Measurements from ENCODE around the gene CHST6. TPM values are rescaled to one million over a fixed set of nuclear protein-coding genes. Genes with fewer than 3 reads are reported as not detected.
A peak's percentile ranks its signal among the peaks of the same experiment; 100 is the strongest.

Gene CHST6
- total and polyA plus RNA-seq, 9 of the 15 experiments (the other 6 are each of a cell fraction or from before 2014, with no cell fraction given): 0.01 to 0.05 (median 0.02) TPM; not detected in 6

- TF ChIP-seq THRAP3 (IDR thresholded peaks at IDR 0.05; ENCODE audit: borderline replicate concordance): no peak
- TF ChIP-seq CEBPB (tag; IDR thresholded peaks at IDR 0.05): no peak
- TF ChIP-seq FOXK2 (conservative IDR thresholded peaks at IDR 0.05 in 1 of 2, IDR thresholded peaks at IDR 0.05 in 1 of 2; ENCODE audit: low read depth in 2 of 2): peak in 1 of 2 experiments; percentile 30; a peak in 1 of 4 replicates
- TF ChIP-seq, protein P1, sequence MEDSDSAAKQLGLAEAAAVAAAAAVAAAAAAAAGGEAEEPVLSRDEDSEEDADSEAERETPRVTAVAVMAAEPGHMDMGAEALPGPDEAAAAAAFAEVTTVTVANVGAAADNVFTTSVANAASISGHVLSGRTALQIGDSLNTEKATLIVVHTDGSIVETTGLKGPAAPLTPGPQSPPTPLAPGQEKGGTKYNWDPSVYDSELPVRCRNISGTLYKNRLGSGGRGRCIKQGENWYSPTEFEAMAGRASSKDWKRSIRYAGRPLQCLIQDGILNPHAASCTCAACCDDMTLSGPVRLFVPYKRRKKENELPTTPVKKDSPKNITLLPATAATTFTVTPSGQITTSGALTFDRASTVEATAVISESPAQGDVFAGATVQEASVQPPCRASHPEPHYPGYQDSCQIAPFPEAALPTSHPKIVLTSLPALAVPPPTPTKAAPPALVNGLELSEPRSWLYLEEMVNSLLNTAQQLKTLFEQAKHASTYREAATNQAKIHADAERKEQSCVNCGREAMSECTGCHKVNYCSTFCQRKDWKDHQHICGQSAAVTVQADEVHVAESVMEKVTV (CRISPR knock-in tag; IDR thresholded peaks at IDR 0.05): no peak
- no peak for TF ChIP-seq NFYB (IDR thresholded peaks at IDR 0.05; ENCODE audit: extremely low read depth, insufficient read length)
- TF ChIP-seq TOE1 (IDR thresholded peaks at IDR 0.05; ENCODE audit: borderline replicate concordance): no peak
- no peak for TF ChIP-seq TOE1 (CRISPR knock-in tag; IDR thresholded peaks at IDR 0.05; ENCODE audit: borderline replicate concordance, low read depth)
- TF ChIP-seq, protein P2, sequence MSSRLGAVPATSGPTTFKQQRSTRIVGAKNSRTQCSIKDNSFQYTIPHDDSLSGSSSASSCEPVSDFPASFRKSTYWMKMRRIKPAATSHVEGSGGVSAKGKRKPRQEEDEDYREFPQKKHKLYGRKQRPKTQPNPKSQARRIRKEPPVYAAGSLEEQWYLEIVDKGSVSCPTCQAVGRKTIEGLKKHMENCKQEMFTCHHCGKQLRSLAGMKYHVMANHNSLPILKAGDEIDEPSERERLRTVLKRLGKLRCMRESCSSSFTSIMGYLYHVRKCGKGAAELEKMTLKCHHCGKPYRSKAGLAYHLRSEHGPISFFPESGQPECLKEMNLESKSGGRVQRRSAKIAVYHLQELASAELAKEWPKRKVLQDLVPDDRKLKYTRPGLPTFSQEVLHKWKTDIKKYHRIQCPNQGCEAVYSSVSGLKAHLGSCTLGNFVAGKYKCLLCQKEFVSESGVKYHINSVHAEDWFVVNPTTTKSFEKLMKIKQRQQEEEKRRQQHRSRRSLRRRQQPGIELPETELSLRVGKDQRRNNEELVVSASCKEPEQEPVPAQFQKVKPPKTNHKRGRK (tag; IDR thresholded peaks at IDR 0.05): no peak
- no peak for TF ChIP-seq ELF1 (tag; IDR thresholded peaks at IDR 0.05)
- TF ChIP-seq TCF7L2 (IDR thresholded peaks at IDR 0.05; ENCODE audit: low read depth, low read length): no peak
- peak; percentile 70 for TF ChIP-seq NFIC (IDR thresholded peaks at IDR 0.05)
- no peak for TF ChIP-seq MAFG (tag; conservative IDR thresholded peaks at IDR 0.05)
- TF ChIP-seq ZKSCAN1 (IDR thresholded peaks at IDR 0.05; ENCODE audit: low read depth, low read length): no peak
- TF ChIP-seq KDM5B (IDR thresholded peaks at IDR 0.05; ENCODE audit: insufficient replicate concordance, low read depth, low read length): no peak
- peak; percentile 14; the same call in 1 of the 2 replicates for TF ChIP-seq TAL1 (IDR thresholded peaks at IDR 0.05)
- TF ChIP-seq THAP7 (CRISPR knock-in tag; IDR thresholded peaks at IDR 0.05): no peak
- TF ChIP-seq NONO (IDR thresholded peaks at IDR 0.05; ENCODE audit: low read depth in 2 of 2, low read length in 1 of 2): no peak
- TF ChIP-seq FOXA3 (CRISPR knock-in tag; conservative IDR thresholded peaks at IDR 0.05 in 1 of 2, IDR thresholded peaks at IDR 0.05 in 1 of 2): no peak
- no peak for TF ChIP-seq HDAC3 (IDR thresholded peaks at IDR 0.05; ENCODE audit: borderline replicate concordance, partially characterized antibody)
- peak in 1 of 2 experiments; percentile 61; a peak in 1 of 4 replicates for TF ChIP-seq RCOR1 (IDR thresholded peaks at IDR 0.05; ENCODE audit: borderline replicate concordance in 1 of 2, low read depth in 2 of 2, low read length in 2 of 2)
- TF ChIP-seq ZNF699 (CRISPR knock-in tag; IDR thresholded peaks at IDR 0.05; ENCODE audit: insufficient replicate concordance): no peak
- peak; percentile 29; the same call in 1 of the 2 replicates for TF ChIP-seq USF2 (CRISPR knock-in tag; IDR thresholded peaks at IDR 0.05)
- TF ChIP-seq MXI1 (IDR thresholded peaks at IDR 0.05; ENCODE audit: low read depth, low read length): no peak
Observed at GRCh38 chr16:75452464-75453190, 42.6 kb downstream of the CHST6 start (continued).

Data from K562 (cell line).